SKM-1 treated with dmso at 0.1 percent for 144 hours (cell line): Measurements from ENCODE around the gene ARMC12.

Source experiments
- DNase-seq: peaks from one replicate; lab custom pipeline; 2025; ENCODE audit not compliant: unreplicated experiment; lab: John Stamatoyannopoulos, UW

ARMC12 gene

GRCh38 chr6:35718375-35718736 lies 18.5 kb upstream of the ARMC12 start:
- DNase-seq, result no peak

- DNase-seq, result no peak
These were observed 17.9 kb upstream of the ARMC12 start for GRCh38 chr6:35718911-35719381.

- no peak for DNase-seq
These were observed 17.4 kb upstream of the ARMC12 start for GRCh38 chr6:35719404-35719829.

- peak; percentile 61 for DNase-seq
These were observed 16.8 kb upstream of the ARMC12 start for GRCh38 chr6:35719830-35720733.

GRCh38 chr6:35722121-35722761 lies 14.6 kb upstream of the ARMC12 start:
- DNase-seq, result no peak

GRCh38 chr6:35723587-35723986 lies 13.2 kb upstream of the ARMC12 start:
- no peak for DNase-seq

- no peak for DNase-seq
These were observed 12.8 kb upstream of the ARMC12 start for GRCh38 chr6:35724059-35724458.

- no peak for DNase-seq
These were observed 12.4 kb upstream of the ARMC12 start for GRCh38 chr6:35724471-35724870.

- DNase-seq, result no peak
These were observed 11.6 kb upstream of the ARMC12 start for GRCh38 chr6:35725081-35725708.

- DNase-seq, result no peak
These were observed 11.0 kb upstream of the ARMC12 start for GRCh38 chr6:35725721-35726438.

- no peak for DNase-seq
These were observed 9.4 kb upstream of the ARMC12 start for GRCh38 chr6:35727231-35727934.

GRCh38 chr6:35727935-35728682 lies 8.7 kb upstream of the ARMC12 start:
- peak; percentile 89 for DNase-seq

GRCh38 chr6:35728683-35729678 lies 7.9 kb upstream of the ARMC12 start:
- DNase-seq, result no peak

- DNase-seq, result no peak
These were observed 7.1 kb upstream of the ARMC12 start for GRCh38 chr6:35729722-35730121.

- DNase-seq, result no peak
These were observed 6.0 kb upstream of the ARMC12 start for GRCh38 chr6:35730745-35731413.

- peak; percentile 77 for DNase-seq
These were observed 5.5 kb upstream of the ARMC12 start for GRCh38 chr6:35731414-35731735.

GRCh38 chr6:35731736-35732532 lies 4.9 kb upstream of the ARMC12 start:
- peak; percentile 83 for DNase-seq
